BJ (cell line): ENCODE results near the gene BAZ1A. TPM values are rescaled to one million over a fixed set of nuclear protein-coding genes. Genes with fewer than 3 reads are reported as not detected.

Source experiments
- CTCF ChIA-PET: fragments of 350-600 bp; formaldehyde crosslinking; extraction: SDS; loops from one replicate; lab custom pipeline; 2021; ENCODE audit warnings: antibody characterized with exemption, inconsistent platforms; lab: Yijun Ruan, JAX
- POLR2A ChIA-PET: fragments of 300-600 bp; sonication (Branson Sonifier 250); formaldehyde crosslinking; extraction: SDS; loops from one replicate; lab custom pipeline; 2021; ENCODE audit warnings: antibody characterized with exemption; lab: Charles Lee
- DNase-seq: peaks from one replicate; pipeline ENCODE4 v3.0.0-alpha.2; 2011; ENCODE audit warnings: low read depth
- H3K27me3 ChIP-seq: 2 replicates; pipeline ENCODE4 v1.6.0; 2011; ENCODE audit warnings: low read length; ENCODE audit not compliant: control insufficient read depth, insufficient read depth
- H3K36me3 ChIP-seq: 2 replicates; pipeline ENCODE4 v1.5.1; 2011; ENCODE audit warnings: low read length; ENCODE audit not compliant: control insufficient read depth, insufficient read depth
- H3K4me3 ChIP-seq: 2 replicates; pipeline ENCODE4 v1.5.1; 2011; ENCODE audit warnings: low read depth, mild to moderate bottlenecking, control low read depth, low read length
- CTCF ChIP-seq: IDR thresholded peaks from 2 replicates; pipeline ENCODE4 v1.5.1; 2011; ENCODE audit warnings: low read depth, mild to moderate bottlenecking, control low read depth, inconsistent platforms, low read length, moderate library complexity; ENCODE audit not compliant: insufficient read depth
- polyA plus RNA-seq: library from polyadenylated mRNA; depleted of rRNA; stranded (reverse); fragments of >200 nt; gene quantifications from 2 replicates; pipeline ENCODE4 v1.2.3, GENCODE V29; 2011

Gene BAZ1A
- polyA plus RNA-seq, 1 experiment: 8.9 TPM

GRCh38 chr14:34732802-34733201, 142.4 kb downstream of the BAZ1A start:
- Histone ChIP-seq H3K4me3 (no peak overlapping the region), H3K36me3 (no peaks in the 10 kb centered on the region), H3K27me3 (no peaks in the 10 kb centered on the region)
- no peak for TF ChIP-seq CTCF
- POLR2A ChIA-PET: interaction anchor here (0.6 to 1.0 kb wide), 4 partner anchors 18 to 704 kb away, joined by 3 to 8 read pairs (median 6); no protein-coding TSS in a partner anchor
- CTCF ChIA-PET: interaction anchor here (0.9 to 3.9 kb wide), 3 partner anchors 9 to 60 kb away, joined by 3 to 31 read pairs (median 7); no protein-coding TSS in a partner anchor
- no peak for DNase-seq

- TF ChIP-seq CTCF: no peak
- H3K4me3 ChIP-seq: no peak overlapping the region
- ChIA-PET CTCF (interaction anchor here (1.1 to 5.1 kb wide), 8 partner anchors 9 to 61 kb away, joined by 3 to 94 read pairs (median 5); partner anchors contain the start of gene CFL2), POLR2A (no interaction called here)
- H3K27me3 ChIP-seq: no peaks in the 10 kb centered on the region
- no peak for DNase-seq
- H3K36me3 ChIP-seq: no peaks in the 10 kb centered on the region
Measured at GRCh38 chr14:34723867-34724266, 151.3 kb downstream of the BAZ1A start.

DNA sequence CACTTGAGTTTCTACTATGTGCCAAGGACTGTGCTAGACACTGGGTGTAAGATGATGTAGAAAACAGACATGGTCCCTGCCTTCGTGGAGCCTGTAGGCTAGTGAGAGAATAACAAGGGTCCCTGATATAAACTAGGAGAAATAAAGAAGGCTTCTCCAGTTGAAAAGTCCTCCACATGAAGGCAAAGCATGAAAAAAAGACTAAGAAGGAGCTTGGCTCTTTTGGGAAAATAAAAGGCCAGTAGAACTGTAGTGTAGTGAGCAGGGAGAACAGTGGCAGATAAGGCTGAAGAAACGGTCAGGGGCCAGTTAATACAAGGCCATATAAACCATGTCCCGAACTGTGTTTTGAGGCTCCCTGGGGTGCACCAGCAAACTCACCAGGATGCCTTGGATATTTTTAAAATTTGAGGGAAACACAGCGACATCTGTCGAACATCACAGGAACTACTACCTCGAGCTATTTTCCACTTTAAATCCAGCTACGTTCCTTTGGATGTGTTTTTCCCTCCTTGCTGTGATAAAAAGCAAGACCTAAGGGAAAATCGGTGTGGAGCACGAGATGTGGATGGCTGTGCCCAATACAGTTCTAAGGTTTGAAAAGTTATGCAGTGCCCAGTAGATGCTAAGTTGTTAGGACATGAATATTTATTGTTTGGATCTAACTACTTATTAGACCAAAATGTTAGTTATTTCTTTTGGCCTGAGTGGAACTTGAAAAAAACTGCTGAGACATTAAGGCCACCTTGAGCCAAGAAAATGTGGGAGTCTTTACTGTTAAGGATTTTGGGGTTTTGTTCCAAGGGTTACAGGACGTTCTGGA, 152.2 kb downstream of the BAZ1A start:
- CTCF ChIA-PET: interaction anchor here (0.6 to 5.1 kb wide), 23 partner anchors 10 to 282 kb away, joined by 3 to 94 read pairs (median 3); partner anchors contain the start of gene CFL2
- Histone ChIP-seq H3K4me3 (no peak overlapping the region), H3K36me3 (no peaks in the 10 kb centered on the region), H3K27me3 (no peaks in the 10 kb centered on the region)
- POLR2A ChIA-PET: interaction anchor here (0.6 kb wide), 1 partner anchor 175 kb away, joined by 10 read pairs; no protein-coding TSS in a partner anchor
- peak; percentile 74 for TF ChIP-seq CTCF
- no peak for DNase-seq

DNA sequence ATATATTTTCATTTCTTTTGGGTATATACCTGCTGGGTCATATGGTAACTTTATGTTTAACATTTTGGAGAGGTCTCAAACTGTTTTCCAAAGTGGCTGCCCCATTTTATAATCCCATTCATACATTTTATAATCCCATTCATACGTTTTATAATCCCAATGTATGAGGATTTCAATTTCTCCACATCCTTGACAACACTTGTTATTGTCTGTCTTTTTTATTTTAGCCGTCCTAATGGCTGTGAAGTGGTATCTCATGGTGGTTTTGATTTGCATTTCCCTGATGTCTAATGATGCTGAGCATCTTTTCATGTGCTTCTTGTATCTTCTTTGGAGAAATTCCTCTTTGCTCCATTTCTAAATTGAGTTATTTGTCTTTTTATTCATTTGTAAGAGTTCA, 154.0 kb downstream of the BAZ1A start:
- Histone ChIP-seq H3K27me3 (no peaks in the 10 kb centered on the region), H3K36me3 (no peaks in the 10 kb centered on the region), H3K4me3 (no peak overlapping the region)
- TF ChIP-seq CTCF: no peak
- no peak for DNase-seq
- ChIA-PET POLR2A (no interaction called here), CTCF (interaction anchor here (2.2 to 5.1 kb wide), 2 partner anchors 48 to 49 kb away, joined by 19 to 94 read pairs; no protein-coding TSS in a partner anchor)

GRCh38 chr14:34718750-34719304, 156.3 kb downstream of the BAZ1A start:
- H3K27me3 ChIP-seq: no peaks in the 10 kb centered on the region
- H3K36me3 ChIP-seq: no peaks in the 10 kb centered on the region
- POLR2A ChIA-PET: no interaction called here
- TF ChIP-seq CTCF: no peak
- H3K4me3 ChIP-seq: no peak overlapping the region
- DNase-seq: no peak
- CTCF ChIA-PET: interaction anchor here (1.5 to 2.2 kb wide), 3 partner anchors 10 to 46 kb away, joined by 3 to 19 read pairs (median 10); no protein-coding TSS in a partner anchor
